IPS-18c (cell line): ENCODE results near the gene TLX3.

ENCODE experiments used
- H3K4me3 ChIP-seq: 2 replicates; pipeline ENCODE4 v1.7.0; 2013; ENCODE audit warnings: low read depth, mild to moderate bottlenecking, low read length, moderate library complexity; ENCODE audit not compliant: insufficient read depth
- H3K9me3 ChIP-seq: one replicate; pipeline ENCODE4 v1.6.1; 2013; ENCODE audit warnings: mild to moderate bottlenecking, low read length, moderate library complexity; ENCODE audit not compliant: control insufficient read depth, insufficient read depth

TLX3 gene

GRCh38 chr5:171308453-171309275 lies at the start of gene TLX3:
TSS of gene TLX3 (plus strand) at chr5:171309248. CDS start at chr5:171309366, 118 bp downstream.
- Histone ChIP-seq H3K9me3 (peaks cover 2% of the 10 kb centered on the region), H3K4me3 (peak within 1 kb of the TSS; percentile 34; the same call in 1 of the 2 replicates)

- no peak overlapping the region for H3K4me3 ChIP-seq
- H3K9me3 ChIP-seq = no peaks in the 10 kb centered on the region
These were observed 47.7 kb upstream of the TLX3 start for GRCh38 chr5:171261361-171261760.

GRCh38 chr5:171261904-171262303 lies 47.1 kb upstream of the TLX3 start:
- Histone ChIP-seq H3K9me3 (no peaks in the 10 kb centered on the region), H3K4me3 (no peak overlapping the region)

GRCh38 chr5:171263181-171263580 lies 45.9 kb upstream of the TLX3 start:
- Histone ChIP-seq H3K9me3 (no peaks in the 10 kb centered on the region), H3K4me3 (no peak overlapping the region)

- Histone ChIP-seq H3K9me3 (no peaks in the 10 kb centered on the region), H3K4me3 (no peak overlapping the region)
These were observed 44.2 kb upstream of the TLX3 start for GRCh38 chr5:171264843-171265242.

- no peaks in the 10 kb centered on the region for H3K9me3 ChIP-seq
These were observed 40.1 kb upstream of the TLX3 start for GRCh38 chr5:171268700-171269620.

GRCh38 chr5:171269717-171270116 lies 39.3 kb upstream of the TLX3 start:
- no peaks in the 10 kb centered on the region for H3K9me3 ChIP-seq
- H3K4me3 ChIP-seq = no peak overlapping the region

More at GRCh38 chr5:171268700-171269620, 40.1 kb upstream of the TLX3 start:
- no peak overlapping the region for H3K4me3 ChIP-seq

- H3K9me3 ChIP-seq = no peaks in the 10 kb centered on the region
- no peak overlapping the region for H3K4me3 ChIP-seq
These were observed 38.9 kb upstream of the TLX3 start for GRCh38 chr5:171270136-171270535.

GRCh38 chr5:171271798-171272197 lies 37.2 kb upstream of the TLX3 start:
- Histone ChIP-seq H3K4me3 (no peak overlapping the region), H3K9me3 (no peaks in the 10 kb centered on the region)

GRCh38 chr5:171272996-171273970 lies 35.8 kb upstream of the TLX3 start:
- Histone ChIP-seq H3K4me3 (no peak overlapping the region), H3K9me3 (no peaks in the 10 kb centered on the region)

GRCh38 chr5:171275841-171276544 lies 33.1 kb upstream of the TLX3 start:
- Histone ChIP-seq H3K9me3 (no peaks in the 10 kb centered on the region), H3K4me3 (no peak overlapping the region)

- H3K9me3 ChIP-seq = no peaks in the 10 kb centered on the region
- no peak overlapping the region for H3K4me3 ChIP-seq
These were observed 25.3 kb upstream of the TLX3 start for GRCh38 chr5:171283753-171284152.

- Histone ChIP-seq H3K9me3 (no peaks in the 10 kb centered on the region), H3K4me3 (no peak overlapping the region)
These were observed 23.6 kb upstream of the TLX3 start for GRCh38 chr5:171285465-171285864.

GRCh38 chr5:171288066-171288465 lies 21.0 kb upstream of the TLX3 start:
- Histone ChIP-seq H3K4me3 (no peak overlapping the region), H3K9me3 (no peaks in the 10 kb centered on the region)

GRCh38 chr5:171291371-171291770 lies 17.7 kb upstream of the TLX3 start:
- no peak overlapping the region for H3K4me3 ChIP-seq
- H3K9me3 ChIP-seq = no peaks in the 10 kb centered on the region

- Histone ChIP-seq H3K4me3 (no peak overlapping the region), H3K9me3 (no peaks in the 10 kb centered on the region)
These were observed 13.7 kb upstream of the TLX3 start for GRCh38 chr5:171295299-171295698.
